HepG2 (cell line): ENCODE data around the gene MAN1B1. TPM values are rescaled to one million over a fixed set of nuclear protein-coding genes. Genes with fewer than 3 reads are reported as not detected.
A peak's percentile ranks its signal among the peaks of the same experiment; 100 is the strongest.

Experiments used
- ATAC-seq: fragments of 200-7000 bp; cut with Tn5 transposase; 3 replicates; pipeline ENCODE4 v1.9.1; 2020; ENCODE audit warnings: mild to moderate bottlenecking, moderate library complexity
- BruUV-seq: library from RNA; stranded (reverse); fragments of 400-500 nt; replicated peaks from 2 replicates; lab custom pipeline; 2021; lab: Mats Ljungman, UMichigan
- CTCF ChIA-PET: fragments of 300-600 bp; formaldehyde crosslinking; extraction: SDS; loops from one replicate; lab custom pipeline; 2021; ENCODE audit warnings: low total read pairs, inconsistent platforms, low intra/inter-chr PET ratio; lab: Yijun Ruan, JAX
- POLR2A ChIA-PET: fragments of 350-600 bp; sonication (Branson Sonifier 250); formaldehyde crosslinking; loops from one replicate; lab custom pipeline; 2020; ENCODE audit warnings: antibody characterized with exemption, inconsistent platforms; lab: Yijun Ruan, JAX
- DNase-seq: peaks from one replicate; pipeline ENCODE4 v3.0.0-alpha.2; 2015; ENCODE audit warnings: low spot score
- FAIRE-seq: peaks from 3 replicates; lab custom pipeline; 2011; peaks lifted over from hg19 to GRCh38; lab: Jason Lieb, UNC
- H2AFZ ChIP-seq: one replicate; pipeline ENCODE4 v1.6.1; 2011; ENCODE audit warnings: low read length, inconsistent platforms
- H3K27ac ChIP-seq: fragments of 300-600 bp; 3 replicates; pipeline ENCODE4 v1.8.0; 2011; ENCODE audit warnings: mixed run types, mild to moderate bottlenecking, mixed read lengths, low read length, inconsistent platforms; ENCODE audit not compliant: insufficient read depth; ENCODE audit errors: extremely low read length
- H3K27me3 ChIP-seq, 2 experiments: fragments of 200-600 bp in 1 of 2; 2 replicates in 1 of 2; 3 replicates in 1 of 2; pipeline versions ENCODE4 v1.6.0 to v1.8.0; 2011; ENCODE audit warnings: low read length in 2 of 2, mild to moderate bottlenecking in 2 of 2, moderate library complexity in 2 of 2, inconsistent platforms in 1 of 2; ENCODE audit not compliant: insufficient read depth in 2 of 2, control insufficient read depth in 1 of 2
- H3K36me3 ChIP-seq, 2 experiments: fragments of 200-600 bp in 1 of 2; replicated peaks in 1 of 2; 2 replicates in 1 of 2; 3 replicates in 1 of 2; pipeline versions ENCODE4 v1.5.1 to v1.8.0; 2011; ENCODE audit warnings: low read length in 2 of 2, inconsistent platforms in 1 of 2; ENCODE audit not compliant: insufficient read depth in 2 of 2, control insufficient read depth in 1 of 2
- H3K4me1 ChIP-seq: 2 replicates; pipeline ENCODE4 v1.5.1; 2012; ENCODE audit warnings: low read length, inconsistent platforms; ENCODE audit not compliant: insufficient read depth
- H3K4me2 ChIP-seq: 2 replicates; pipeline ENCODE4 v1.6.0; 2011; ENCODE audit warnings: low read depth, low read length, inconsistent platforms
- H3K4me3 ChIP-seq, 3 experiments: fragments of 200-600 bp in 1 of 3; sonication (generic), shearing (Covaris generic) in 1 of 3; replicated peaks in 1 of 3; 2 replicates each; pipeline ENCODE4 v1.5.1; 2011 to 2016; ENCODE audit warnings: low read length in 3 of 3, inconsistent platforms in 2 of 3, low read depth in 2 of 3, mild to moderate bottlenecking in 2 of 3, control low read depth in 1 of 3, mixed read lengths in 1 of 3; ENCODE audit not compliant: insufficient read depth in 1 of 3
- H3K79me2 ChIP-seq: one replicate; pipeline ENCODE4 v1.6.1; 2011; ENCODE audit warnings: low read length, inconsistent platforms; ENCODE audit not compliant: insufficient read depth
- H3K9ac ChIP-seq: 2 replicates; pipeline ENCODE4 v1.6.0; 2011; ENCODE audit warnings: mild to moderate bottlenecking, low read depth, low read length, inconsistent platforms; ENCODE audit not compliant: insufficient read depth
- H3K9me3 ChIP-seq: 2 replicates; pipeline ENCODE4 v1.5.1; 2012; ENCODE audit warnings: mild to moderate bottlenecking, low read length
- H4K20me1 ChIP-seq: 2 replicates; pipeline ENCODE4 v1.6.0; 2011; ENCODE audit warnings: inconsistent platforms, mild to moderate bottlenecking, low read length, moderate library complexity; ENCODE audit not compliant: insufficient read depth
- BHLHE40 ChIP-seq: IDR thresholded peaks from 2 replicates; pipeline ENCODE4 v1.6.1; 2011; ENCODE audit warnings: low read length, improper control_type of control experiment
- HNF4A ChIP-seq: sonication (generic); formaldehyde crosslinking; IDR thresholded peaks from 2 replicates; pipeline ENCODE4 v1.4.0; 2020; ENCODE audit warnings: missing genetic modification reagents
- JDP2 ChIP-seq: sonication (generic); formaldehyde crosslinking; IDR thresholded peaks from 2 replicates; pipeline ENCODE4 v1.8.1; 2022; ENCODE audit warnings: missing genetic modification reagents, borderline replicate concordance
- LRRFIP1 ChIP-seq: sonication (generic); formaldehyde crosslinking; conservative IDR thresholded peaks from 2 replicates; pipeline ENCODE4 v1.4.0; 2020; ENCODE audit warnings: missing genetic modification reagents
- MNT ChIP-seq: fragments of 450-650 bp; IDR thresholded peaks from 2 replicates; pipeline ENCODE4 v1.6.1; 2016
- SP1 ChIP-seq, 2 experiments: fragments of 450-650 bp in 1 of 2; sonication (generic) in 1 of 2; formaldehyde crosslinking in 1 of 2; IDR thresholded peaks; 2 replicates each; pipeline versions ENCODE4 v1.4.0 to v1.6.1; 2016 to 2020; ENCODE audit warnings: missing genetic modification reagents in 1 of 2
- USF2 ChIP-seq, 2 experiments: sonication (generic) in 1 of 2; formaldehyde crosslinking in 1 of 2; IDR thresholded peaks; 2 replicates each; pipeline versions ENCODE4 v1.5.1 to v1.6.1; 2011 to 2020; ENCODE audit warnings: borderline replicate concordance in 1 of 2, low read depth in 1 of 2, low read length in 1 of 2, mild to moderate bottlenecking in 1 of 2, missing genetic modification reagents in 1 of 2, moderate library complexity in 1 of 2
- ZNF749 ChIP-seq: sonication (generic); formaldehyde crosslinking; IDR thresholded peaks from 2 replicates; pipeline ENCODE4 v1.8.0; 2022; ENCODE audit warnings: mild to moderate bottlenecking, missing genetic modification reagents, moderate library complexity, borderline replicate concordance
- WGBS: methylation state at CpG from one replicate; pipeline ENCODE4 v1.1.6; 2017; ENCODE audit warnings: low lambda C conversion rate; 5-methylcytosine and 5-hydroxymethylcytosine counted together
- in situ Hi-C: cut with HindIII; loops from 2 replicates; pipeline ENCODE4 v1.10.0; 2017; ENCODE audit warnings: low pct_unique_long_range_greater_than_20kb; ENCODE audit not compliant: extremely low pct_ligation_motif_present
- intact Hi-C: fragments of 100-400 bp; cut with micrococcal nuclease; formaldehyde crosslinking; loops from one replicate; pipeline ENCODE4 v1.10.0; 2022; ENCODE audit not compliant: unreplicated experiment
- polyA plus RNA-seq, 8 experiments: library from polyadenylated mRNA; depleted of rRNA in 3 of 8; stranded (reverse) in 7 of 8; unstranded in 1 of 8; fragments of >200 nt; fragmentation: Illumina TruSeq in 4 of 8; extraction: Trizol in 4 of 8; gene quantifications; 2 replicates each; pipeline versions ENCODE4 v1.2.1 to v1.2.3, GENCODE V29; 2011 to 2016; ENCODE audit warnings: low read depth in 4 of 8, missing spikeins in 1 of 8, mixed read lengths in 1 of 8; ENCODE audit not compliant: insufficient read depth in 1 of 8
- total RNA-seq, 5 experiments: library from RNA; depleted of rRNA; stranded (reverse); fragments of >200 nt; fragmentation: Illumina TruSeq; extraction: Trizol; gene quantifications; 2 replicates each; pipeline ENCODE4 v1.2.3, GENCODE V29; 2016; ENCODE audit warnings: low read depth in 1 of 5

The MAN1B1 gene
- total and polyA plus RNA-seq, 2 of the 13 experiments (the other 11 are each of a cell fraction or from before 2014, with no cell fraction given) = 48.9 to 59.5 TPM

- DNase-seq (no peak), FAIRE-seq (no peak), ATAC-seq (no peak)
- ChIA-PET CTCF (no interaction called here), POLR2A (no interaction called here)
- Histone ChIP-seq H3K4me2 (no peak overlapping the region), H3K36me3 (no peaks in the 10 kb centered on the region), H3K4me3 (no peak overlapping the region), H3K4me1 (no peaks in the 10 kb centered on the region), H3K27ac (no peak overlapping the region), H3K9ac (no peak overlapping the region), H3K27me3 (peaks cover 13 to 59% of the 10 kb centered on the region in 2 experiments; a peak in 4 of 5 replicates), H2AFZ (no peak overlapping the region), H4K20me1 (no peaks in the 10 kb centered on the region), H3K79me2 (no peaks in the 10 kb centered on the region), H3K9me3 (no peaks in the 10 kb centered on the region)
- intact Hi-C loops (no loop called here), in situ Hi-C loops (no loop called here)
- no TSS peak for BruUV-seq
- 16% methylated on average over 10 of the region's 19 CpGs for WGBS
- TF ChIP-seq HNF4A (CRISPR knock-in tag) (no peak), USF2 (IDR thresholded peaks at IDR 0.05; ENCODE audit: low read depth, low read length) (peak; percentile 19; the same call in 1 of the 2 replicates), USF2 (CRISPR knock-in tag; IDR thresholded peaks at IDR 0.05; ENCODE audit: borderline replicate concordance) (no peak), BHLHE40 (peak; percentile 32; the same call in 1 of the 2 replicates), ZNF749 (CRISPR knock-in tag) (no peak), LRRFIP1 (no peak), SP1 (IDR thresholded peaks at IDR 0.05) (no peak), SP1 (CRISPR knock-in tag; IDR thresholded peaks at IDR 0.05) (0 out of 2 replicates have a peak, but pooled peaks have one; percentile 17), MNT (peak; percentile 99), JDP2 (no peak)
These were observed 71.0 kb downstream of the MAN1B1 start for GRCh38 chr9:137157618-137158415.
